D721Med (cell line): Measurements from ENCODE around the gene WNK1.

Source experiments
- DNase-seq: peaks from one replicate; pipeline ENCODE4 v3.0.0; 2011; ENCODE audit warnings: low spot score; ENCODE audit not compliant: insufficient read length
- FAIRE-seq: peaks from 2 replicates; lab custom pipeline; 2011; peaks lifted over from hg19 to GRCh38; lab: Jason Lieb, UNC
- CTCF ChIP-seq: IDR thresholded peaks from 2 replicates; pipeline ENCODE4 v1.5.1; 2012; ENCODE audit warnings: mild to moderate bottlenecking, control low read depth; ENCODE audit not compliant: insufficient read depth; ENCODE audit errors: missing control alignments

WNK1 gene

GRCh38 chr12:718756-719102, 33.6 kb upstream of the WNK1 start:
- TF ChIP-seq CTCF = no peak
- no peak for FAIRE-seq
- no peak for DNase-seq

GRCh38 chr12:720231-720941, 32.0 kb upstream of the WNK1 start:
- FAIRE-seq = no peak

GRCh38 chr12:724194-724855, 28.1 kb upstream of the WNK1 start:
- FAIRE-seq (no peak), DNase-seq (no peak)
- TF ChIP-seq CTCF = no peak

More at GRCh38 chr12:720231-720941, 32.0 kb upstream of the WNK1 start:
- no peak for TF ChIP-seq CTCF
- no peak for DNase-seq

DNA sequence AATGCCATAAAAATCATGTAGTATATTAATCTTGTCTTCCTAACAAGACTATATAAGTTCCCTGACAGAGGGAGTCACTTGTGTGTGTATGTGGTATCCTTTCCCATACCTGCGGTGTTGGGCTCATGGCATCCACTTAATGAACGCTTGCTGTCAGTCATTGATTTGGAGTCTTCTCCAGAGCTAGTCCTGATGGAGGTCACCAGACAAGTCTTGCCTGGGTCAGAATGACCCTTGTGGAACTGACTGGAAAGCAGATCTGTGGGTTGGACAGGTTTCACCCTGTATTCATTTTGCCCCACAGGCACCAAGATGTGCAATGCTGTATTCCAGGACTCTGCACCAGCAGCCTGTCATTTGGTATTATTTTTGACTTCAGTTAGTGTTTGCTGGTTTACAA, 27.3 kb upstream of the WNK1 start:
- DNase-seq (no peak), FAIRE-seq (no peak)
- no peak for TF ChIP-seq CTCF

- no peak for TF ChIP-seq CTCF
- DNase-seq (no peak), FAIRE-seq (no peak)
Measured at GRCh38 chr12:726281-727140, 25.9 kb upstream of the WNK1 start.

- DNase-seq (no peak), FAIRE-seq (no peak)
- TF ChIP-seq CTCF = no peak
Measured at GRCh38 chr12:727321-727720, 25.1 kb upstream of the WNK1 start.
